ENCODE measurements around the gene CD72. TPM values are rescaled to one million over a fixed set of nuclear protein-coding genes. Genes with fewer than 3 reads are reported as not detected.

Gene CD72
- total RNA-seq, 1 donor from 2014 or later = 0.56 TPM

DNA sequence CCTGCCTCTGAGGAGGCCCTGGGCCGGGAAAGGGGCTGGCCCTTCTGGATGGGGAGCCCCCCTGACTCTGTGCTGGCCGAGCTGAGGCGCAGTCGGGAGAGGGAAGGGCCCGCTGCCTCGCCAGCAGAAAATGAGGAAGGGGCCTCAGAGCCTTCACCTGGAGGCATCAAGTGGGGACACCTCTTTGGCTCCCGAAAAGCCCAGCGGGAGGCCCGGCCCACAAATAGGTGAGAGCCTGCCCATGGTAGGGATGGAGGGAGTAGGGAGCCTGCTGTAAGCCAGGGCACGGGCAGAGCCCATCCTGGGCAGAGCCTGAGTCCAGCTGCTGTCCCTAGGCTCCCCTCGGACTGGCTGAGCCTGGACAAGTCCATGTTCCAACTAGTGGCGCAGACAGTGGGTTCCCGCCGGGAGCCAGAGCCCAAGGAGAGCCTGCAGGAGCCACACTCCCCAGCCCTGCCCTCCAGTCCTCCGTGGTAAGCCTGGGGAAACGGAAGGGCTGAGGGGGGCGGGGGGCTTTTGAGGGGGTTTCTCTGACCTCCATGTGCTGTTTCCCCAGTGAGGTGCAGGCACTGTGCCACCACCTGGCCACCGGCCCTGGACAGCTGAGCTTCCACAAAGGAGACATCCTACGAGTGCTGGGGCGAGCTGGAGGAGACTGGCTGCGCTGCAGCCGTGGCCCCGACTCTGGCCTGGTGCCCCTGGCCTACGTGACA lies 57.4 kb downstream of the CD72 start:
- Histone ChIP-seq H2AFZ (replicated peaks) (no peak overlapping the region), H3F3A (ENCODE audit: low read depth) (no peaks in the 10 kb centered on the region), H3K27me3 (no peaks in the 10 kb centered on the region), H3K9ac (no peak overlapping the region), H3K4me2 (no peak overlapping the region), H3K4me3 (no peak overlapping the region), H3K9me3 (ENCODE audit: low read depth) (no peaks in the 10 kb centered on the region), H3K36me3 (no peaks in the 10 kb centered on the region), H3K27ac (no peak overlapping the region), H3K79me2 (ENCODE audit: low read depth) (no peaks in the 10 kb centered on the region), H4K20me1 (ENCODE audit: low read depth) (no peaks in the 10 kb centered on the region), H3K4me1 (peaks cover 10% of the 10 kb centered on the region)
- Mint-ChIP-seq H3K4me1 (peaks cover 13% of the 10 kb centered on the region), H3K4me3 (no peak overlapping the region), H3K27ac (no peak overlapping the region), H3K27me3 (ENCODE audit: insufficient read depth, low read depth) (peaks cover 6% of the 10 kb centered on the region), H3K36me3 (peaks cover 8% of the 10 kb centered on the region), H3K9me3 (no peaks in the 10 kb centered on the region)
- DNase-seq (ENCODE audit: low spot score) = no peak
- TF ChIP-seq, protein P1, sequence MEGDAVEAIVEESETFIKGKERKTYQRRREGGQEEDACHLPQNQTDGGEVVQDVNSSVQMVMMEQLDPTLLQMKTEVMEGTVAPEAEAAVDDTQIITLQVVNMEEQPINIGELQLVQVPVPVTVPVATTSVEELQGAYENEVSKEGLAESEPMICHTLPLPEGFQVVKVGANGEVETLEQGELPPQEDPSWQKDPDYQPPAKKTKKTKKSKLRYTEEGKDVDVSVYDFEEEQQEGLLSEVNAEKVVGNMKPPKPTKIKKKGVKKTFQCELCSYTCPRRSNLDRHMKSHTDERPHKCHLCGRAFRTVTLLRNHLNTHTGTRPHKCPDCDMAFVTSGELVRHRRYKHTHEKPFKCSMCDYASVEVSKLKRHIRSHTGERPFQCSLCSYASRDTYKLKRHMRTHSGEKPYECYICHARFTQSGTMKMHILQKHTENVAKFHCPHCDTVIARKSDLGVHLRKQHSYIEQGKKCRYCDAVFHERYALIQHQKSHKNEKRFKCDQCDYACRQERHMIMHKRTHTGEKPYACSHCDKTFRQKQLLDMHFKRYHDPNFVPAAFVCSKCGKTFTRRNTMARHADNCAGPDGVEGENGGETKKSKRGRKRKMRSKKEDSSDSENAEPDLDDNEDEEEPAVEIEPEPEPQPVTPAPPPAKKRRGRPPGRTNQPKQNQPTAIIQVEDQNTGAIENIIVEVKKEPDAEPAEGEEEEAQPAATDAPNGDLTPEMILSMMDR (IDR thresholded peaks at IDR 0.05) = no peak
- TF ChIP-seq EZH2phosphoT487 (IDR thresholded peaks at IDR 0.05) (no peak), EZH2 (IDR thresholded peaks at IDR 0.05) (no peak)

Small RNA genes lying within 50 kb of the gene (microRNA-seq; reads per million reads assigned to microRNA genes)
- 1.3 reads per million for gene MIR4667

Small RNA genes lying within 50 kb of the gene (small RNA-seq; reads per million reads assigned to genes)
- gene MIR4667 = not detected
- not detected for gene RMRP
- not detected for gene RPS29P17

Other genes with a start within 250 kb of the CD72 start
- gene RUSC2, start 128.3 kb downstream of the CD72 start, total RNA-seq (ENCODE audit: low replicate concordance) = 3.5 and 9.9 TPM in 2 replicates
- 5.2 and 12.4 TPM in 2 replicates for gene TESK1, start 13.2 kb downstream of the CD72 start, total RNA-seq (ENCODE audit: low replicate concordance)
- gene SIT1, start 32.5 kb upstream of the CD72 start, total RNA-seq (ENCODE audit: low replicate concordance) = 0.56 and 0.86 TPM in 2 replicates
- gene RMRP, start 39.6 kb upstream of the CD72 start, total RNA-seq (ENCODE audit: low replicate concordance) = 1,307 and 2,709 TPM in 2 replicates
- gene CCDC107, start 39.9 kb upstream of the CD72 start, total RNA-seq (ENCODE audit: low replicate concordance) = 3.8 and 10.6 TPM in 2 replicates
- 13.2 and 31.9 TPM in 2 replicates for gene ARHGEF39, start 46.8 kb upstream of the CD72 start, total RNA-seq (ENCODE audit: low replicate concordance)
- 0.09 and 0.25 TPM in 2 replicates for gene CA9, start 55.5 kb upstream of the CD72 start, total RNA-seq (ENCODE audit: low replicate concordance)
- 174 and 241 TPM in 2 replicates for gene TPM2, start 71.5 kb upstream of the CD72 start, total RNA-seq (ENCODE audit: low replicate concordance)
- gene TLN1, start 113.8 kb upstream of the CD72 start, total RNA-seq (ENCODE audit: low replicate concordance) = 36.7 and 71.5 TPM in 2 replicates
- 27.9 and 30.3 TPM in 2 replicates for gene CREB3, start 114.3 kb upstream of the CD72 start, total RNA-seq (ENCODE audit: low replicate concordance)
- gene GBA2, start 130.8 kb upstream of the CD72 start, total RNA-seq (ENCODE audit: low replicate concordance) = 44.8 and 74.5 TPM in 2 replicates
- gene RGP1, start 130.9 kb upstream of the CD72 start, total RNA-seq (ENCODE audit: low replicate concordance) = 11.2 and 20.1 TPM in 2 replicates
- gene MSMP, start 135.9 kb upstream of the CD72 start, total RNA-seq (ENCODE audit: low replicate concordance) = not detected in 2 replicates
- 5.6 and 8.6 TPM in 2 replicates for gene NPR2, start 173.2 kb upstream of the CD72 start, total RNA-seq (ENCODE audit: low replicate concordance)
- gene SPAG8, start 193.8 kb upstream of the CD72 start, total RNA-seq (ENCODE audit: low replicate concordance) = 1.3 and 1.6 TPM in 2 replicates
- 21.8 and 35.9 TPM in 2 replicates for gene HINT2, start 196.6 kb upstream of the CD72 start, total RNA-seq (ENCODE audit: low replicate concordance)
- not detected in 2 replicates for gene FAM221B, start 210.3 kb upstream of the CD72 start, total RNA-seq (ENCODE audit: low replicate concordance)
- 4.8 and 11.2 TPM in 2 replicates for gene TMEM8B, start 210.8 kb upstream of the CD72 start, total RNA-seq (ENCODE audit: low replicate concordance)

Measured in neural progenitor cell (in vitro differentiated cells).